Measurements from ENCODE around the gene REPIN1. TPM values are rescaled to one million over a fixed set of nuclear protein-coding genes. Genes with fewer than 3 reads are reported as not detected.

REPIN1 gene
- total RNA-seq, 1 experiment from 2014 or later: 174 TPM

- H3K9me3 ChIP-seq (ENCODE audit: insufficient read depth, low read depth): no peaks in the 10 kb centered on the region
- BruUV-seq (replicated peaks): no TSS peak
- no peak overlapping the region for H3K4me2 ChIP-seq
- H3K27me3 ChIP-seq (ENCODE audit: insufficient read depth, low read depth): no peaks in the 10 kb centered on the region
- peaks cover 23% of the 10 kb centered on the region for H3K36me3 ChIP-seq (ENCODE audit: low read depth)
- H3F3A ChIP-seq (ENCODE audit: insufficient read depth, low read depth): peaks cover 56% of the 10 kb centered on the region
- peaks cover 55% of the 10 kb centered on the region for H3K79me2 ChIP-seq (ENCODE audit: low read depth)
- intact Hi-C loops (cut with micrococcal nuclease; ENCODE audit: unreplicated experiment): no loop called here
- no peak for TF ChIP-seq EZH2 (IDR thresholded peaks at IDR 0.05; ENCODE audit: low read depth)
- no peak for TF ChIP-seq CTCF (conservative IDR thresholded peaks at IDR 0.05)
- H3K4me1 ChIP-seq (replicated peaks; ENCODE audit: insufficient read depth): peaks cover 24% of the 10 kb centered on the region
- ChIA-PET POLR2A (ENCODE audit: unreplicated experiment) (no interaction called here), CTCF (no interaction called here)
- H3K9me2 ChIP-seq (ENCODE audit: insufficient read depth): no peaks in the 10 kb centered on the region
- H3K27ac ChIP-seq: no peak overlapping the region
- H3K4me3 ChIP-seq: no peak overlapping the region
- peaks cover 34% of the 10 kb centered on the region for H4K20me1 ChIP-seq (ENCODE audit: insufficient read depth)
- DNase-seq: no peak
- H2AFZ ChIP-seq: no peak overlapping the region
Measured at GRCh38 chr7:150372271-150373048, 3.8 kb downstream of the REPIN1 start.

- Histone ChIP-seq H3K4me2 (no peak overlapping the region), H3F3A (ENCODE audit: insufficient read depth, low read depth) (peaks cover 56% of the 10 kb centered on the region), H3K27ac (no peak overlapping the region), H3K36me3 (ENCODE audit: low read depth) (peaks cover 23% of the 10 kb centered on the region), H3K4me3 (no peak overlapping the region), H3K27me3 (ENCODE audit: insufficient read depth, low read depth) (no peaks in the 10 kb centered on the region), H3K4me1 (replicated peaks; ENCODE audit: insufficient read depth) (peaks cover 27% of the 10 kb centered on the region), H3K9me2 (ENCODE audit: insufficient read depth) (no peaks in the 10 kb centered on the region), H3K79me2 (ENCODE audit: low read depth) (peaks cover 55% of the 10 kb centered on the region), H3K9me3 (ENCODE audit: insufficient read depth, low read depth) (no peaks in the 10 kb centered on the region), H2AFZ (no peak overlapping the region), H4K20me1 (ENCODE audit: insufficient read depth) (peaks cover 34% of the 10 kb centered on the region)
- ChIA-PET POLR2A (ENCODE audit: unreplicated experiment) (no interaction called here), CTCF (no interaction called here)
- BruUV-seq (replicated peaks): no TSS peak
- peak in 1 of 2 experiments; percentile 14 for DNase-seq
- intact Hi-C loops (cut with micrococcal nuclease; ENCODE audit: unreplicated experiment): no loop called here
- TF ChIP-seq CTCF (conservative IDR thresholded peaks at IDR 0.05): no peak
- no peak for TF ChIP-seq EZH2 (IDR thresholded peaks at IDR 0.05; ENCODE audit: low read depth)
Measured at GRCh38 chr7:150373049-150373801, 4.6 kb downstream of the REPIN1 start.

GRCh38 chr7:150374026-150374425 lies 5.4 kb downstream of the REPIN1 start:
- Histone ChIP-seq H3K36me3 (ENCODE audit: low read depth) (peaks cover 23% of the 10 kb centered on the region), H3K9me3 (ENCODE audit: insufficient read depth, low read depth) (no peaks in the 10 kb centered on the region), H3K9me2 (ENCODE audit: insufficient read depth) (no peaks in the 10 kb centered on the region), H3K4me2 (no peak overlapping the region), H2AFZ (no peak overlapping the region), H3K4me3 (no peak overlapping the region), H3K4me1 (replicated peaks; ENCODE audit: insufficient read depth) (peaks cover 31% of the 10 kb centered on the region), H3K27me3 (ENCODE audit: insufficient read depth, low read depth) (no peaks in the 10 kb centered on the region), H3F3A (ENCODE audit: insufficient read depth, low read depth) (peaks cover 59% of the 10 kb centered on the region), H3K79me2 (ENCODE audit: low read depth) (peaks cover 53% of the 10 kb centered on the region), H4K20me1 (ENCODE audit: insufficient read depth) (peaks cover 34% of the 10 kb centered on the region), H3K27ac (no peak overlapping the region)
- CTCF ChIA-PET: no interaction called here
- no peak for TF ChIP-seq CTCF (conservative IDR thresholded peaks at IDR 0.05)
- no peak for TF ChIP-seq EZH2 (IDR thresholded peaks at IDR 0.05; ENCODE audit: low read depth)
- no peak for DNase-seq
- intact Hi-C loops (cut with micrococcal nuclease; ENCODE audit: unreplicated experiment): no loop called here
- BruUV-seq (replicated peaks): no TSS peak
- POLR2A ChIA-PET (ENCODE audit: unreplicated experiment): no interaction called here

All from PC-9 (cell line).